GM13976 (cell line): ENCODE data around the gene TIMM10B.
A peak's percentile ranks its signal among the peaks of the same experiment; 100 is the strongest.

Experiments used
- DNase-seq: peaks from one replicate; pipeline ENCODE4 v3.0.0; 2012; ENCODE audit warnings: low spot score
- CTCF ChIP-seq: IDR thresholded peaks from 2 replicates; pipeline ENCODE4 v1.5.1; 2012; ENCODE audit warnings: borderline replicate concordance, mild to moderate bottlenecking; ENCODE audit not compliant: insufficient read depth; ENCODE audit errors: extremely low read depth, missing control alignments, control extremely low read depth
- in situ Hi-C: fragments of 300-500 bp; cut with MboI; formaldehyde crosslinking; loops from one replicate; pipeline ENCODE4 v1.12.0; 2022; ENCODE audit warnings: low sequenced_read_pairs, mixed read lengths, inconsistent platforms; ENCODE audit not compliant: unreplicated experiment

Gene TIMM10B, protein sequence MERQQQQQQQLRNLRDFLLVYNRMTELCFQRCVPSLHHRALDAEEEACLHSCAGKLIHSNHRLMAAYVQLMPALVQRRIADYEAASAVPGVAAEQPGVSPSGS

DNA sequence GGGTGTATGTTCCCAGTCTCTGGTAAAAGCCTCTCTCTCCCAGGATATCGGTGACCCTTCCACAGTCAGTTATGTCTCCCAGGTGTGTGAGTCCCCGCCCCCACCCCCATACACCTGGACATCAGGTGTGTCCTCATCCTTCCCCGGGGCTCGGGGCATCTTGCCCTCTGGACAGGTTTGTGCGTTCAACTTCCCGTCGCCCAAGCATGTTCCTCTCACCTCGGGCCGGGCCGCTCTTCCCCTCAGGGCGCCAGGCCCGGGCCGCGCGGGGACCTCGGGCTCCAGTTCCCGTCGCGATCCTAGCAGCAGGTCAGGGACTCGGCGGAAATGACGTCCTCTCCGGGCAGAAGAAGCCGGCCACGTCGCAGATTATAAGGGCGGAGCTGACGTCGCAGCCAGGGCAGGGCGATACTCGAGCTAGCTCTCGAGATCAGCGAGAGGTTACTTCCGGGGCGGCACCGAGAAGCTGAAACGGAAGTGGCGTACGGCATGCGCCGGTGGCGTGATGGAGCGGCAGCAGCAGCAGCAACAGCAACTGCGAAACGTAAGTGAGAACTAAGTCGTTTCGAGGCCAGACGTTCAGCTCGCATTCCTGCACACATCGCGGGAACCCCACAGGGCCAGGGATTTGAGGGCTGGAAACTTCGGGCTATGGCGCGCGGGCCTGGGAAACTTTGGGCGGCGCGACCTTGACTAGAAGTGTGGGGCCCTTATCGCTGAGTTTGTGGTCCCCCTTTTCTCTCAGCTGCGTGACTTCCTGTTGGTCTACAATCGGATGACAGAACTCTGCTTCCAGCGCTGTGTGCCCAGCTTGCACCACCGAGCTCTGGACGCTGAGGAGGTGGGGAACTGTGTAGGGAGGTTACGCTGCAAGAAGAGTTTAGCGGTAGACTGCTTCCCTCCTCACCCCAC lies at the start of gene TIMM10B, which contains the start of gene ARFIP2:
TIMM10B (plus strand) TSS at position 490 of the 912 bp plus-strand sequence; CDS start at position 506, 16 bp downstream.
ARFIP2 (minus strand) TSS at position 320 of the 912 bp plus-strand sequence. CDS start 910 bp downstream, outside the sequence.
- DNase-seq, result peak; percentile 100
- in situ Hi-C loops, result no loop called here
- TF ChIP-seq CTCF, result no peak

- TF ChIP-seq CTCF, result no peak
- in situ Hi-C loops, result no loop called here
- no peak for DNase-seq
Observed at GRCh38 chr11:6431861-6432260, 49.4 kb upstream of the TIMM10B start.

GRCh38 chr11:6433998-6434660 lies 47.2 kb upstream of the TIMM10B start:
- in situ Hi-C loops, result no loop called here
- no peak for TF ChIP-seq CTCF
- no peak for DNase-seq

- no peak for TF ChIP-seq CTCF
- no peak for DNase-seq
- in situ Hi-C loops, result no loop called here
Observed at GRCh38 chr11:6437423-6437822, 43.9 kb upstream of the TIMM10B start.

- DNase-seq, result no peak
- no peak for TF ChIP-seq CTCF
- in situ Hi-C loops, result no loop called here
Observed at GRCh38 chr11:6437993-6438392, 43.3 kb upstream of the TIMM10B start.

GRCh38 chr11:6438979-6439571 lies 42.2 kb upstream of the TIMM10B start:
- in situ Hi-C loops, result no loop called here
- TF ChIP-seq CTCF, result peak; percentile 37
- no peak for DNase-seq
